Liver (tissue), 9 donors: ENCODE measurements around the gene FAM227B. TPM values are rescaled to one million over a fixed set of nuclear protein-coding genes. Genes with fewer than 3 reads are reported as not detected.

Experiments used
- DNase-seq: peaks from one replicate; pipeline ENCODE4 v3.0.0-alpha.2; 2017; ENCODE audit warnings: low spot score
- H3K27ac ChIP-seq, 2 donors: one replicate each; pipeline ENCODE4 v1.7.0; 2013; ENCODE audit warnings: inconsistent platforms in 2 of 2, low read length in 2 of 2, control low read depth in 1 of 2, low read depth in 1 of 2, mild to moderate bottlenecking in 1 of 2
- H3K27me3 ChIP-seq, 4 donors: one replicate each; pipeline versions ENCODE4 v1.6.1 to v1.7.0; 2013; ENCODE audit warnings: low read length in 3 of 4, inconsistent platforms in 1 of 4, mild to moderate bottlenecking in 1 of 4, moderate library complexity in 1 of 4; ENCODE audit not compliant: control insufficient read depth in 4 of 4, insufficient read depth in 4 of 4
- H3K36me3 ChIP-seq, 4 donors: one replicate each; pipeline versions ENCODE4 v1.6.1 to v1.7.0; 2013; ENCODE audit warnings: low read length in 3 of 4, mild to moderate bottlenecking in 3 of 4, low read depth in 1 of 4, moderate library complexity in 1 of 4; ENCODE audit not compliant: control insufficient read depth in 4 of 4, insufficient read depth in 3 of 4
- H3K4me1 ChIP-seq, 4 donors: one replicate each; pipeline versions ENCODE4 v1.6.1 to v1.7.0; 2013; ENCODE audit warnings: low read length in 3 of 4, mild to moderate bottlenecking in 3 of 4, moderate library complexity in 1 of 4; ENCODE audit not compliant: control insufficient read depth in 4 of 4, insufficient read depth in 4 of 4
- H3K4me3 ChIP-seq, 3 donors: one replicate each; pipeline versions ENCODE4 v1.6.1 to v1.7.0; 2013; ENCODE audit warnings: low read length in 3 of 3, control low read depth in 1 of 3, low read depth in 1 of 3, mild to moderate bottlenecking in 1 of 3
- H3K9ac ChIP-seq, 2 donors: one replicate each; pipeline ENCODE4 v1.7.0; 2013; ENCODE audit warnings: low read length in 2 of 2, mild to moderate bottlenecking in 2 of 2, moderate library complexity in 2 of 2, control low read depth in 1 of 2, low read depth in 1 of 2
- H3K9me3 ChIP-seq, 4 donors: one replicate each; pipeline versions ENCODE4 v1.6.1 to v1.7.0; 2013; ENCODE audit warnings: low read length in 3 of 4; ENCODE audit not compliant: control insufficient read depth in 4 of 4
- EGR1 ChIP-seq, 2 donors: IDR thresholded peaks; 2 replicates each; pipeline ENCODE4 v1.6.1; 2016 to 2018; ENCODE audit warnings: antibody characterized with exemption in 2 of 2, low read depth in 2 of 2
- FOXA2 ChIP-seq: IDR thresholded peaks from 2 replicates; pipeline ENCODE4 v1.6.1; 2016; ENCODE audit warnings: antibody characterized with exemption
- GABPA ChIP-seq, 2 donors: IDR thresholded peaks in 1 of 2; conservative IDR thresholded peaks in 1 of 2; 2 replicates each; pipeline ENCODE4 v1.6.1; 2016; ENCODE audit warnings: antibody characterized with exemption in 2 of 2, mild to moderate bottlenecking in 1 of 2, moderate library complexity in 1 of 2
- HNF4A ChIP-seq, 2 donors: conservative IDR thresholded peaks; 2 replicates each; pipeline ENCODE4 v1.6.1; 2016; ENCODE audit warnings: antibody characterized with exemption in 2 of 2, mild to moderate bottlenecking in 2 of 2
- RXRA ChIP-seq, 2 donors: IDR thresholded peaks; 2 replicates each; pipeline ENCODE4 v1.6.1; 2017 to 2018; ENCODE audit warnings: antibody characterized with exemption in 2 of 2, mild to moderate bottlenecking in 1 of 2
- SP1 ChIP-seq: IDR thresholded peaks from 2 replicates; pipeline ENCODE4 v1.6.1; 2018; ENCODE audit warnings: antibody characterized with exemption, mild to moderate bottlenecking
- TAF1 ChIP-seq: conservative IDR thresholded peaks from 2 replicates; pipeline ENCODE4 v1.6.1; 2016; ENCODE audit warnings: antibody characterized with exemption, mild to moderate bottlenecking
- YY1 ChIP-seq: IDR thresholded peaks from 2 replicates; pipeline ENCODE4 v1.6.1; 2016; ENCODE audit warnings: antibody characterized with exemption, mild to moderate bottlenecking
- WGBS: extraction: QIAGEN DNeasy Blood & Tissue Kit; methylation state at CpG from one replicate; pipeline ENCODE4 v1.1.7; 2013; 5-methylcytosine and 5-hydroxymethylcytosine counted together
- polyA plus RNA-seq, 2 donors: library from polyadenylated mRNA; stranded (reverse) in 1 of 2; unstranded in 1 of 2; fragments of 200-250 nt in 1 of 2; fragments of >200 nt in 1 of 2; fragmentation: Nextera tagmentation in 1 of 2; extraction: Ambion mirVana in 1 of 2; gene quantifications; one replicate each; pipeline versions ENCODE4 v1.2.1 to v1.2.3, GENCODE V29; 2013 to 2015
- total RNA-seq, 2 donors: library from RNA; depleted of rRNA; stranded (reverse); fragments of >200 nt; gene quantifications; one replicate each; pipeline ENCODE4 v1.2.3, GENCODE V29; 2014
- TF ChIP-seq, protein P1 (sequence below): IDR thresholded peaks from 2 replicates; pipeline ENCODE4 v1.6.1; 2016; ENCODE audit warnings: antibody characterized with exemption, mild to moderate bottlenecking
- TF ChIP-seq, protein P2 (sequence below): IDR thresholded peaks from 2 replicates; pipeline ENCODE4 v1.6.1; 2016; ENCODE audit warnings: antibody characterized with exemption
- TF ChIP-seq, protein P3 (sequence below): fragments of 150-350 bp; IDR thresholded peaks from 2 replicates; pipeline ENCODE4 v1.5.1; 2017; ENCODE audit warnings: improper control_type of control experiment, low read depth, low read length; ENCODE audit not compliant: missing input control
- TF ChIP-seq, protein P4 (sequence below): IDR thresholded peaks from 2 replicates; pipeline ENCODE4 v1.6.1; 2016; ENCODE audit warnings: antibody characterized with exemption
- donor health status: healthy.
- donor health status: healthy.
- donor health status: healthy.
- donor health status: healthy.
- donor health status: healthy.

Gene FAM227B
- total and polyA plus RNA-seq, 4 donors, result 1.3 to 5.1 (median 3.8) TPM

DNA sequence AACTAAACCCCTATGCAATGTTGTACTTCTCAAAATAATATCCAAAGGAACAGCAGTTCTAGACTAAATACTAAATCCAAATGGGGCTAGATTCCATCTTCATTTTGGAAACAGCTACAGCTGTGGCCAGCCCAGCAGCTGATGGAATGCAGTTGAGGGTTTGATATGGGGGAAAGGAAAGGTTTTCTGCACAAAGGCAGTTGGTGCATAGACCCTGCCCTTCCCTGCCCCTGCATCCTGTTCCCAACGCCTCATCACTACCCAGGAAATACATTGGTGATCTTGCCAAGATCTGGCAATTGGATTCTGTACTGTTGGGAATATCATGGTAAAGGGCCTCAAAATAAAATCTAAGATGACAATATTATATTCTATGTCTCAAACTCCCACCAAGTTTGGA, 44.1 kb upstream of the FAM227B start:
- Histone ChIP-seq H3K4me1 (no peaks in the 10 kb centered on the region), H3K36me3 (no peaks in the 10 kb centered on the region), H3K9ac (no peak overlapping the region), H3K27me3 (no peaks in the 10 kb centered on the region), H3K4me3 (no peak overlapping the region), H3K27ac (no peak overlapping the region), H3K9me3 (no peaks in the 10 kb centered on the region)
- TF ChIP-seq FOXA2 (no peak), GABPA (IDR thresholded peaks at IDR 0.05 in 1 of 2, conservative IDR thresholded peaks at IDR 0.05 in 1 of 2) (no peak), EGR1 (IDR thresholded peaks at IDR 0.05; ENCODE audit: low read depth in 2 of 2) (no peak), TAF1 (no peak)
- TF ChIP-seq, protein P1, sequence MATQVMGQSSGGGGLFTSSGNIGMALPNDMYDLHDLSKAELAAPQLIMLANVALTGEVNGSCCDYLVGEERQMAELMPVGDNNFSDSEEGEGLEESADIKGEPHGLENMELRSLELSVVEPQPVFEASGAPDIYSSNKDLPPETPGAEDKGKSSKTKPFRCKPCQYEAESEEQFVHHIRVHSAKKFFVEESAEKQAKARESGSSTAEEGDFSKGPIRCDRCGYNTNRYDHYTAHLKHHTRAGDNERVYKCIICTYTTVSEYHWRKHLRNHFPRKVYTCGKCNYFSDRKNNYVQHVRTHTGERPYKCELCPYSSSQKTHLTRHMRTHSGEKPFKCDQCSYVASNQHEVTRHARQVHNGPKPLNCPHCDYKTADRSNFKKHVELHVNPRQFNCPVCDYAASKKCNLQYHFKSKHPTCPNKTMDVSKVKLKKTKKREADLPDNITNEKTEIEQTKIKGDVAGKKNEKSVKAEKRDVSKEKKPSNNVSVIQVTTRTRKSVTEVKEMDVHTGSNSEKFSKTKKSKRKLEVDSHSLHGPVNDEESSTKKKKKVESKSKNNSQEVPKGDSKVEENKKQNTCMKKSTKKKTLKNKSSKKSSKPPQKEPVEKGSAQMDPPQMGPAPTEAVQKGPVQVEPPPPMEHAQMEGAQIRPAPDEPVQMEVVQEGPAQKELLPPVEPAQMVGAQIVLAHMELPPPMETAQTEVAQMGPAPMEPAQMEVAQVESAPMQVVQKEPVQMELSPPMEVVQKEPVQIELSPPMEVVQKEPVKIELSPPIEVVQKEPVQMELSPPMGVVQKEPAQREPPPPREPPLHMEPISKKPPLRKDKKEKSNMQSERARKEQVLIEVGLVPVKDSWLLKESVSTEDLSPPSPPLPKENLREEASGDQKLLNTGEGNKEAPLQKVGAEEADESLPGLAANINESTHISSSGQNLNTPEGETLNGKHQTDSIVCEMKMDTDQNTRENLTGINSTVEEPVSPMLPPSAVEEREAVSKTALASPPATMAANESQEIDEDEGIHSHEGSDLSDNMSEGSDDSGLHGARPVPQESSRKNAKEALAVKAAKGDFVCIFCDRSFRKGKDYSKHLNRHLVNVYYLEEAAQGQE, result no peak
- TF ChIP-seq, protein P2, sequence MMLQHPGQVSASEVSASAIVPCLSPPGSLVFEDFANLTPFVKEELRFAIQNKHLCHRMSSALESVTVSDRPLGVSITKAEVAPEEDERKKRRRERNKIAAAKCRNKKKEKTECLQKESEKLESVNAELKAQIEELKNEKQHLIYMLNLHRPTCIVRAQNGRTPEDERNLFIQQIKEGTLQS, result no peak
- DNase-seq, result no peak
- WGBS, result 90% methylated on average over 1 of the region's 1 CpG

DNA sequence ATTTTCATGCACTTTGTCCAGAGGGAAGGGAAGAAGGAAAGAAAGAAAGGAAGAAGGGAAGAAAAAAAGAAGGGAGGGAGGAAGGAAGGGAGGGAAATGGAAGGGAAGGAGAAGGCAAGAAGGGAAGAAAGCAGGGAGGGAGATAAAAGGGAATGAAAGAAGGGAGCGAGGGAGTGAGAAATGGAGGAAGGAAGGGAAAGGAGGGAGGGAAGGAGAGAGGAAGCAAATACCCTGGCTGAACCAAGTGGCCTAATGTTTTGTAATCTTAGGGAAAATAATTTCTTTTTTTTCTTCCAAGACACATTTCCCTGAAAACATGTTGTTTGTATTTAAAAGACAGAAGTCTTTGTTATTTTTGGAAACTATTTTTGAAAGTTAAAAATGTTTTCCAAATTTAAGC, 36.1 kb upstream of the FAM227B start:
- H3K27ac ChIP-seq, result no peak overlapping the region
- H3K9ac ChIP-seq, result no peak overlapping the region
- no peaks in the 10 kb centered on the region for H3K36me3 ChIP-seq
- H3K27me3 ChIP-seq, result no peaks in the 10 kb centered on the region
- TF ChIP-seq RXRA (IDR thresholded peaks at IDR 0.05) (no peak), FOXA2 (no peak), YY1 (no peak), EGR1 (IDR thresholded peaks at IDR 0.05; ENCODE audit: low read depth in 2 of 2) (no peak), SP1 (no peak), HNF4A (conservative IDR thresholded peaks at IDR 0.05) (no peak)
- TF ChIP-seq, protein P3, sequence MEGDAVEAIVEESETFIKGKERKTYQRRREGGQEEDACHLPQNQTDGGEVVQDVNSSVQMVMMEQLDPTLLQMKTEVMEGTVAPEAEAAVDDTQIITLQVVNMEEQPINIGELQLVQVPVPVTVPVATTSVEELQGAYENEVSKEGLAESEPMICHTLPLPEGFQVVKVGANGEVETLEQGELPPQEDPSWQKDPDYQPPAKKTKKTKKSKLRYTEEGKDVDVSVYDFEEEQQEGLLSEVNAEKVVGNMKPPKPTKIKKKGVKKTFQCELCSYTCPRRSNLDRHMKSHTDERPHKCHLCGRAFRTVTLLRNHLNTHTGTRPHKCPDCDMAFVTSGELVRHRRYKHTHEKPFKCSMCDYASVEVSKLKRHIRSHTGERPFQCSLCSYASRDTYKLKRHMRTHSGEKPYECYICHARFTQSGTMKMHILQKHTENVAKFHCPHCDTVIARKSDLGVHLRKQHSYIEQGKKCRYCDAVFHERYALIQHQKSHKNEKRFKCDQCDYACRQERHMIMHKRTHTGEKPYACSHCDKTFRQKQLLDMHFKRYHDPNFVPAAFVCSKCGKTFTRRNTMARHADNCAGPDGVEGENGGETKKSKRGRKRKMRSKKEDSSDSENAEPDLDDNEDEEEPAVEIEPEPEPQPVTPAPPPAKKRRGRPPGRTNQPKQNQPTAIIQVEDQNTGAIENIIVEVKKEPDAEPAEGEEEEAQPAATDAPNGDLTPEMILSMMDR, result no peak
- TF ChIP-seq, protein P1, result no peak
- TF ChIP-seq, protein P4, sequence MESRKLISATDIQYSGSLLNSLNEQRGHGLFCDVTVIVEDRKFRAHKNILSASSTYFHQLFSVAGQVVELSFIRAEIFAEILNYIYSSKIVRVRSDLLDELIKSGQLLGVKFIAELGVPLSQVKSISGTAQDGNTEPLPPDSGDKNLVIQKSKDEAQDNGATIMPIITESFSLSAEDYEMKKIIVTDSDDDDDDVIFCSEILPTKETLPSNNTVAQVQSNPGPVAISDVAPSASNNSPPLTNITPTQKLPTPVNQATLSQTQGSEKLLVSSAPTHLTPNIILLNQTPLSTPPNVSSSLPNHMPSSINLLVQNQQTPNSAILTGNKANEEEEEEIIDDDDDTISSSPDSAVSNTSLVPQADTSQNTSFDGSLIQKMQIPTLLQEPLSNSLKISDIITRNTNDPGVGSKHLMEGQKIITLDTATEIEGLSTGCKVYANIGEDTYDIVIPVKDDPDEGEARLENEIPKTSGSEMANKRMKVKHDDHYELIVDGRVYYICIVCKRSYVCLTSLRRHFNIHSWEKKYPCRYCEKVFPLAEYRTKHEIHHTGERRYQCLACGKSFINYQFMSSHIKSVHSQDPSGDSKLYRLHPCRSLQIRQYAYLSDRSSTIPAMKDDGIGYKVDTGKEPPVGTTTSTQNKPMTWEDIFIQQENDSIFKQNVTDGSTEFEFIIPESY, result no peak
- TF ChIP-seq, protein P2, result no peak
- H3K9me3 ChIP-seq, result peaks cover 5 to 19% (median 12%) of the 10 kb centered on the region in 4 donors
- WGBS, result 94% methylated on average over 1 of the region's 1 CpG
- H3K4me3 ChIP-seq, result no peak overlapping the region
- no peaks in the 10 kb centered on the region for H3K4me1 ChIP-seq
- no peak for DNase-seq
